ENCODE measurements around the gene SLFN12L.
A peak's percentile ranks its signal among the peaks of the same experiment; 100 is the strongest.
"Not testable (repeated sequence)": the region's sequence is repeated elsewhere in the genome, so short reads cannot be mapped to it uniquely, and the experiment has no call there.

The SLFN12L gene

DNA sequence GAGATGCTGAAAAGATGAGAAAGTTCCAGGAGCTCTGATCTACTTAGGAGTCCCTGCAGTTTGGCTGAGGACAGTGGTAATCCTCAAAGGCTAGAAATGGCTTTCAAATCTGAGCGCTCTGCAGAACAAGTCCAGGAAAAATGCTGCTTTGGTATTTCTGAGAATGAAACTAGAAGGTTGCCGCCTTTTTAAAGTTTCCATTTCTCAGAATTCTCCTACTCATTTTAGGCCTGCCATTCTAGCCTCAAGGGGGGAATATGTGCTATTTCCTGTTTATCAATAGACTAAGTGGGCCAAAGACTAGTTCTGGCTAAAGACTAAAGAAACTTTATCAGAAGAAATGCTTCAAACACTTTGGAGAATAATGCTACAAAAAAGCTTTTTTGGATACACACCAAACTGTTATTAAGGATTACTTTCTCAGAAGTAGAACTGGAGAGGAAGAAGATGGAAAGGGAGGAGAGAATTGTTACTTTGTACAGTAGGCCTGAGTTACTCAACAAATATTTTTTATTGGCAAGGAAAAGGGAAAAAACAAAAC, at the start of gene SLFN12L:
Gene SLFN12L (minus strand): TSS at position 78 of the 541 bp plus-strand sequence. CDS start 15,314 bp downstream, outside the sequence.
- DNase-seq (ENCODE audit: low read depth in 2 of 2): no peak

- no peak for DNase-seq (ENCODE audit: low read depth in 2 of 2)
Observed at GRCh38 chr17:35586569-35587073, 49.1 kb upstream of the SLFN12L start.

DNA sequence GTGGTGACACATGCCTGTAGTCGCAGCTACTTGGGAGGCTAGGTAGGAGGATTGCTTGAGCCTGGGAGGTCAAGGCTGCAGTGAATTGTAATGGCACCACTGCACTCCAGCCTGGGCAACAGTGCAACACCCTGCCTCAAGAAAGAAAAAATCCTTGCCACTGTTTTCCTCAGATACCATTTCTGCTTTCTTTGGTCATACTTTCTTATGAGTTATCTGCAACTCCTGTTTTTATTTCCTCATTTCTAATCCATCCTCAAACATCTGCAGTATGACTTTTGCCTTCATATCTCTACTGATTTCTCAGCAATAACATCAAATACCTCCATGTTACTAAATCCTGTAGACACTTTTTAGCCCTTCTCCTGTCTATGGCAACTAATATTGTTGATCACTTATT, 46.6 kb upstream of the SLFN12L start:
- DNase-seq (ENCODE audit: low read depth in 2 of 2): no peak

DNA sequence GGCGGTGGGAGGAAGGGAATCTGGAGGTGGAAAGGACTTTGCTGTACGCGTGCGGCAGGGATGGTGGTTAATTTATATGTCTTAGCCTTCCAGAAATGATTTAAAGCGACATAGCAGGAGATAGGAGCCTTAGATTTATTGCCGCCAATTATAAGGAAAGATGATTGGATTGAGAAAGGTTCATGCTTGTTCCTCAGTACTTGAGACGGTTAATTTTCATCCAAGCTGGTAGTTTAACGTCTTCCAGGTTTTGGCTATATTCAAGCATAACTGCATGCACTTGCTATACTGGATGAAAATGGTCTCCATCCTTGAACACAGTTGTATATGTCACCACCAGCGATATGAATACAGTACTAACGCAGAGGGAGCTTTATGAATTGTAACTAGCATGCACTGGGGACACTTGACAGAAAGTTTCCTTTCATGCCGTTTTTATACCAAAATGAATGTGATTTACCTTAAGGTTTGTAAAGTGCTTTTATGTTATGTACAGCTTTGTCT, 41.5 kb upstream of the SLFN12L start:
- DNase-seq (ENCODE audit: low read depth in 2 of 2): no peak

DNA sequence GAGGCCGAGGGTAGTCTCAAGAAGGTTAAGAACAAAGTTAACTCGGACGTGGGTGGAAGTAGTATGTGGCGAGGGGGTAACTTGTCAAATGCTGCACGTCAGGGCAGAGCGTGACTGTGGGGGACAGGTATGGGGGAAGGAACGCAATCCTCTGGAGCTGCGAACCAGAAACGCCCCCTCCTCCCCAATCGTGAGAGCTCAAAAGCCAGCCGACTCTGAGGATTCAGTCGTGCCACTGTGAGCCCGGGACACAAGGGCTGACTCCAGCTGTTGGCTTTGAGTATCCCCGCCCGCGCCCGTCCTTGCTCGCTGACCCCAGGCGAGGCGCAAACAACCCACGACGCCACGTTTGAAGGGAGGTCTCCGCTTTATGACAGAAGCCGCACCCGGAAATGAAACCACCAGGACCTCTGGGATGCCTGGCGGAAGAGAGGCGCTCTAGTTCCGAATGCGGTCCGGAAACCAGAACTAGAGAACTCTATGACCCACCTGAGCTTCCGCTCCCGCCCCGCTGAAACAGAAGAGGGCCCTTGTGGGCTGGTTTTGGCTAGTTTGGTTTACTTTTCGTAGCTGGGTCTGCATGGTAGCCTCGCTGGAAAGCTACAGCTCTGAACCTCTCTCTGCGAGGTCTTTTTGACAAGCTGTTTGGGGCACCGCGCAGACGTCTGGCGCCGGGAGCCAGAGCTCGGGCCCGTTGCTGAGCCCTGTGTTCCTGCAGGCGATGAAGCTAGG, 40.9 kb upstream of the SLFN12L start, which contains the start of gene PEX12:
Gene PEX12 (minus strand): TSS at position 375 of the 732 bp plus-strand sequence. CDS start 550 bp downstream, outside the sequence.
- peak; percentile 70 to 73 for DNase-seq (ENCODE audit: low read depth in 2 of 2)

DNA sequence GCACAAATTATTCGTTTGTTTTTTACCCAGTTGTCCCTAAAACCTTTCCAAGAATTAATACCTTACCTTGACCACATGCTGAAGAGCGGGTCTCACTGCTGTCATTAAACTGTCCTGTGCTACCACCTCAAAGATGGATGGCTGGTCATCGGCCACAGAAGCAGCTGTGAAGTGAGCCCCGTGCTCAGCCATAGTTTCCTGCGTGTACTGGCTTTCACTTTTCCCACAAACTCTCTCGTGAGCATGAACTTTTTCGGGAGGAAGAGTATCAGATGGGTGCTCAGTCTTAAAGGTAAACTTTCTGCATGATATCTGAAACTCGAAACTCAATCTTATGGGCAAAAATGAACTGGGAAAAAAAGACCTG, 40.3 kb upstream of the SLFN12L start:
- no peak for DNase-seq (ENCODE audit: low read depth in 2 of 2)

GRCh38 chr17:35575759-35576158, 38.3 kb upstream of the SLFN12L start:
- DNase-seq (ENCODE audit: low read depth in 2 of 2): no peak

DNA sequence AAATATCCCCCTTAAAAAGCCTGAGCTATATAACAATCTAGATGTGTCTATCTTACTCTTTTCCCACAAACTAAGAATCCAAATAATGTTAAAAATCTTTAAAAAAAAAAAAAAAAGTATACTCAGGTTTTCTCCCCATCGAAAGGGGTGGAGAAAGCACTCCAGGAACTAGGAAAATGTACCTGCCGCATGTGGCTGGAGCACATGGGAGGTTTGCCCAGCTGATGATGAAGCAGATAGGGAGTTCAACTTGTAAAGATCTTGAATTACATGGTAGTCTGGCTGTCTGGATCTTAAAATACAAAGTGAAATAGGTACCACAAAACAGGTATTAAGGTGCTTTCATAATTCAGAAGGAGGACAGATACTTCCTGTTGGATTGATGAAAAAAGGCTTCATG, 31.9 kb upstream of the SLFN12L start:
- no peak for DNase-seq (ENCODE audit: low read depth in 2 of 2)

DNA sequence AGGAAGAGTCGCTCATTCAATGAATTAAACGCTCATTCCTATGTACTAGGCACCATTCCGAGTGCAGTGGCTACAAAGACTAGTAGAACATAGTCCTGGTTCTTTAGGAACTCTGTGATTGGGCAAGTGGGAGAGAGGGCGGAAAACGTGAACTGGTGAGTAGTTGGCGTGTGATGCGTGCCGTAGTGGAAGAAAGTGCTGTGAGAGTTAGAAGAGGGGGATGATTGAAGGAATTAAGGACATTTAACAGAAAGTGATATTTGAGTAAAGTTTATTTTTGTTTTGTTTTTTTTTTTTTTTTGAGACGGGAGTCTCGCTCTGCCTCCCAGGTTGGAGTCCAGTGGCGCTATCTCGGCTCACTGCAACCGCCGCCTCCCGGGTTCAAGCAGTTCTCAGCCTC, 31.1 kb upstream of the SLFN12L start:
- DNase-seq (ENCODE audit: low read depth in 2 of 2): peak in 1 of 2 donors; percentile 35

DNA sequence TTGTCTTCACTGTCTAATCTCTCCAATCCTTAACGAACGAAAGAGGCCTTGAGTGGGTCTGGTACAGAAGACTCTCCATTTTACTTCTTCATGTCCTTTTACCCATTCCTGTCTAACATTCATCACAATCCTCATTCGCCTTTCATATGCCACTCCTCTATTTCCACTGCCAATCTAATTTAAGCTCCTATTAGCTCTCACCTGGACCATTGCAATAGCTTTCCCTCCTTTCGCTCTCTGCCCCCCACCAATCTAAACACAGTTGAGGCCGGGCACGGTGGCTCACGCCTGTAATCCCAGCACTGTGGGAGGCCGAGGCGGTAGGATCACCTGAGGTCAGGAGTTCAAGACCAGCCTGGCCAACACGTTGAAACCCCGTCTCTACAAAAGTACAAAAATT, 29.5 kb upstream of the SLFN12L start:
- no peak for DNase-seq (ENCODE audit: low read depth in 2 of 2)

DNA sequence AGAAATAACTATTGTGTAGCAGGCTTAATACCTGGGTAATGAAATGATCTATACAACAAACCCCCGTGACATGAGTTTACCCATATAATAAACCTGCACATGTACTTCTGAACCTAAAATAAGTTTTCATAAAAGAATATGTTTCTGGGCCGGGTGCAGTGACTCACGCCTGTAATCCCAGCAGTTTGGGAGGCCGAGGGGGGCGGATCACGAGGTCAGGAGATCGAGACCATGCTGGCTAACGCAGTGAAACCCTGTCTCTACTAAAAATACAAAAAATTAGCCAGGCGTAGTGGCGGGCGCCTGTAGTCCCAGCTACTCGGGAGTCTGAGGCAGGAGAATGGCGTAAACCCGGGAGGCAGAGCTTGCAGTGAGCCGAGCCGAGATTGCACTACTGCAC, 25.7 kb upstream of the SLFN12L start:
- DNase-seq (ENCODE audit: low read depth in 2 of 2): not testable (repeated sequence)

DNA sequence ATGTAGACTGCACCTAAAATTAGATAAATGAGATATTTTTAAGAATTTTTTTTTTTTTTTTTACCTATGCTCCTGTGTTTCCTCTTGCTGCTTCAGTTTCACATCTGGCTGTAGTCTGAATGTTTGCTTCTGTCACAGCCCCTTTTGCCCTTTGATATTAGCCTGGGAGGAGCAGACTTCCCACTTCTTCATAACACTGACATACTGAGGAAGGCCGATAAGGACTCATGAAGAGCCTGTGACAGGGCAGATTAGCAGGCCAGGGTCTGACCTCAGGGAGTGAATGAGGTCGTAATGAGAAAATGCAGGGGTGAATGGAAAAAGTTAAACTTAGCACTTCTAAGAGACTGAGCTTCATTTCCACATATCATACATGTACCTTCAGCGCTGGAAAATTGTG, 23.2 kb upstream of the SLFN12L start, which contains the start of gene SLFN14:
Gene SLFN14 (minus strand): TSS at position 117 of the 400 bp plus-strand sequence. CDS start 2,757 bp downstream, outside the sequence.
- no peak for DNase-seq (ENCODE audit: low read depth in 2 of 2)

GRCh38 chr17:35559495-35560210, 22.2 kb upstream of the SLFN12L start:
- no peak for DNase-seq (ENCODE audit: low read depth in 2 of 2)

- DNase-seq (ENCODE audit: low read depth in 2 of 2): no peak
Observed at GRCh38 chr17:35557353-35557752, 19.9 kb upstream of the SLFN12L start.

- no peak for DNase-seq (ENCODE audit: low read depth in 2 of 2)
Observed at GRCh38 chr17:35555691-35556090, 18.2 kb upstream of the SLFN12L start.

GRCh38 chr17:35554668-35555067, 17.2 kb upstream of the SLFN12L start:
- DNase-seq (ENCODE audit: low read depth in 2 of 2): no peak

DNA sequence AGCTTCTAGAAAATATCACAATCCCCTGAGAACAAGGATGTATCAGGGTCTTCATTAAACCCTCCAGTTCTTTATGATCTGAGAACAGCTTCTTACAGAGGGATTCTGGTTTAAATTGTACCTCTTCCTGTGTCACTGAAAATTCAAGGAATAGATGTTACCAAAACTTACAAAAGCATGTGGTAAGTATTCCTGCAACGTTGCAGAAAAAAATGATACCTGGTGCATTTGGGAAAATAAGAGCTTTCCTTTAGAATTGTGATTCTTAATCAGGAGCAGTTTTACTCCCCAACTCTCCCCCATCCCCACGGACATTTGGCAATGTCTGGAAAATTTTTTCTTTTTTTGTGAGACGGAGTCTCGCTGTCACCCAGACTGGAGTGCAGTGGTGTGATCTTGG, 15.8 kb upstream of the SLFN12L start:
- DNase-seq (ENCODE audit: low read depth in 2 of 2): no peak

- no peak for DNase-seq (ENCODE audit: low read depth in 2 of 2)
Observed at GRCh38 chr17:35548978-35549377, 11.5 kb upstream of the SLFN12L start.

DNA sequence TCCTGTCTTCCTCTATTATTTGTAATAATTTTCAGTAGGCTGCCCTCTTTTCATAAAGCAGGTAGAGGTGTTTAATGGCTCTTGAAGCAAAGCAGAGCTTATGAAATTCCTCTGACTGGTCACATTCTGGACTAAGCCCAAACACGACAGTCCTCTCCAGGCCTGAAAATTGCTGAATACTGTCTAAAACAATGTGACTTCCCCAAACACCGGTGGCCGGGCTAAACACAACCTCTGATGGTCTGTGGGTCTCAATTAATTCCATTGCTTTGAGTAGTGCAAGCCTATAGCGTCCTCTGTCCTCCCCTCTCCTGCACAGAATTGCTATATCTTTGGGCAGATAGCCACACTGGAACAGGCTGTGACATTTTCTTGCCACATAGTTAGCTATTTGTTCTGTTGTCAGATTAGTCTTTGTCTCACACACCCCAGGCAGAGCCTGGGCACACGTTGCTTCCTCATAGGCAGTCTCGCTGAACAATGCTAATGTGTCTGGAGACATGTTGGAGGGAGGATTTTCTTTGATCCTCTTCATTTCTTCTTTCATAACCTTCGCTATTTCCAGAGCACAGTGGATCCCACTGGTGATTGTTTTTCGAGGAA, 10.8 kb upstream of the SLFN12L start:
- no peak for DNase-seq (ENCODE audit: low read depth in 2 of 2)

DNA sequence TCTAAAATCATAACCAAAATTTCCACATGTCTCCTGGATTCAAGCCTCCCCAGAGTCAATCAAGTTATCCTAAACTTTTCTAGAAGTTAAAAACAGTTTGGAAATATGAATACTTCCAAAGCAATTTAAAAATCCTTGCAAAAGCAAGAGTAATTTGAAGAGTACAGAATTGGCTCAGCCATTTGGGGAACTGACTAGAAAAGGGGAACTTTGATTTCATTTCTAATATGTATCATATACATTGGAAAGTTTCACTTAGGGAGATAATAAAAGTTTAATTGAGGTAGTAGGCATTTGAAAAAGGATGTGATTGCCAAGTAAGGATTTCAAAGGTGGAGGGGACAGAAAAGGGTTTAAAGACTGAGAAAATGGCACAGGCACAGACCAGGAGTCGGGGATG, 9.0 kb upstream of the SLFN12L start:
- no peak for DNase-seq (ENCODE audit: low read depth in 2 of 2)

DNA sequence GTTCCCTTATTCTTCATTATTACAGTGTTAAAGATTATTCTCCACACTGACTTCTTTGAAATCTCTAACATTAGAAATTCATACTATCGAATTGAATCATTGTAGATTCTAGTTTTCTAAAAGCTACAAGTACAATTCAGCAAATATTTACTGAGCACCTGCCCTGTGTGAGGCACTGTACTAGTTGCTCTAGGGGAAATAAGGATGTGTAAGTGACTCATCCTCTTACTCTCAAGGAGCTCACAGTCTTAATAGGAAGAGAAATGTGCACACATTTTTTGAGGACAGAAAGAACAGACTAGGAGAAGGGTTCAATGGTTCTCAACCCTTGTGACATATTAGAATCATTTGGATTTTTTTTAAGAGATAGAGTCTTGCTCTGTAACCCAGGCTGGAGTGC, 7.7 kb upstream of the SLFN12L start:
- DNase-seq (ENCODE audit: low read depth in 2 of 2): no peak

GRCh38 chr17:35543856-35544255, 6.4 kb upstream of the SLFN12L start:
- DNase-seq (ENCODE audit: low read depth in 2 of 2): no peak

Data from activated CD4-positive, alpha-beta T cell treated with anti-CD3 and anti-CD28 coated beads for 24 hours (primary cell).